Liver (tissue), 9 donors: ENCODE results near the gene BRWD1. TPM values are rescaled to one million over a fixed set of nuclear protein-coding genes. Genes with fewer than 3 reads are reported as not detected.

Source experiments
- DNase-seq: peaks from one replicate; pipeline ENCODE4 v3.0.0-alpha.2; 2017; ENCODE audit warnings: low spot score
- H3K27ac ChIP-seq, 2 donors: one replicate each; pipeline ENCODE4 v1.7.0; 2013; ENCODE audit warnings: inconsistent platforms in 2 of 2, low read length in 2 of 2, control low read depth in 1 of 2, low read depth in 1 of 2, mild to moderate bottlenecking in 1 of 2
- H3K27me3 ChIP-seq, 4 donors: one replicate each; pipeline versions ENCODE4 v1.6.1 to v1.7.0; 2013; ENCODE audit warnings: low read length in 3 of 4, inconsistent platforms in 1 of 4, mild to moderate bottlenecking in 1 of 4, moderate library complexity in 1 of 4; ENCODE audit not compliant: control insufficient read depth in 4 of 4, insufficient read depth in 4 of 4
- H3K36me3 ChIP-seq, 4 donors: one replicate each; pipeline versions ENCODE4 v1.6.1 to v1.7.0; 2013; ENCODE audit warnings: low read length in 3 of 4, mild to moderate bottlenecking in 3 of 4, low read depth in 1 of 4, moderate library complexity in 1 of 4; ENCODE audit not compliant: control insufficient read depth in 4 of 4, insufficient read depth in 3 of 4
- H3K4me1 ChIP-seq, 4 donors: one replicate each; pipeline versions ENCODE4 v1.6.1 to v1.7.0; 2013; ENCODE audit warnings: low read length in 3 of 4, mild to moderate bottlenecking in 3 of 4, moderate library complexity in 1 of 4; ENCODE audit not compliant: control insufficient read depth in 4 of 4, insufficient read depth in 4 of 4
- H3K4me3 ChIP-seq, 3 donors: one replicate each; pipeline versions ENCODE4 v1.6.1 to v1.7.0; 2013; ENCODE audit warnings: low read length in 3 of 3, control low read depth in 1 of 3, low read depth in 1 of 3, mild to moderate bottlenecking in 1 of 3
- H3K9ac ChIP-seq, 2 donors: one replicate each; pipeline ENCODE4 v1.7.0; 2013; ENCODE audit warnings: low read length in 2 of 2, mild to moderate bottlenecking in 2 of 2, moderate library complexity in 2 of 2, control low read depth in 1 of 2, low read depth in 1 of 2
- H3K9me3 ChIP-seq, 4 donors: one replicate each; pipeline versions ENCODE4 v1.6.1 to v1.7.0; 2013; ENCODE audit warnings: low read length in 3 of 4; ENCODE audit not compliant: control insufficient read depth in 4 of 4
- EGR1 ChIP-seq, 2 donors: IDR thresholded peaks; 2 replicates each; pipeline ENCODE4 v1.6.1; 2016 to 2018; ENCODE audit warnings: antibody characterized with exemption in 2 of 2, low read depth in 2 of 2
- FOXA2 ChIP-seq: IDR thresholded peaks from 2 replicates; pipeline ENCODE4 v1.6.1; 2016; ENCODE audit warnings: antibody characterized with exemption
- GABPA ChIP-seq, 2 donors: IDR thresholded peaks in 1 of 2; conservative IDR thresholded peaks in 1 of 2; 2 replicates each; pipeline ENCODE4 v1.6.1; 2016; ENCODE audit warnings: antibody characterized with exemption in 2 of 2, mild to moderate bottlenecking in 1 of 2, moderate library complexity in 1 of 2
- JUND ChIP-seq, 2 donors: IDR thresholded peaks; 2 replicates each; pipeline ENCODE4 v1.6.1; 2016; ENCODE audit warnings: antibody characterized with exemption in 2 of 2
- NR2F2 ChIP-seq: IDR thresholded peaks from 2 replicates; pipeline ENCODE4 v1.6.1; 2016; ENCODE audit warnings: antibody characterized with exemption
- RAD21 ChIP-seq, 2 donors: IDR thresholded peaks; 2 replicates each; pipeline ENCODE4 v1.6.1; 2016; ENCODE audit warnings: antibody characterized with exemption in 2 of 2, mild to moderate bottlenecking in 2 of 2
- RXRA ChIP-seq, 2 donors: IDR thresholded peaks; 2 replicates each; pipeline ENCODE4 v1.6.1; 2017 to 2018; ENCODE audit warnings: antibody characterized with exemption in 2 of 2, mild to moderate bottlenecking in 1 of 2
- SP1 ChIP-seq: IDR thresholded peaks from 2 replicates; pipeline ENCODE4 v1.6.1; 2018; ENCODE audit warnings: antibody characterized with exemption, mild to moderate bottlenecking
- TAF1 ChIP-seq: conservative IDR thresholded peaks from 2 replicates; pipeline ENCODE4 v1.6.1; 2016; ENCODE audit warnings: antibody characterized with exemption, mild to moderate bottlenecking
- YY1 ChIP-seq: IDR thresholded peaks from 2 replicates; pipeline ENCODE4 v1.6.1; 2016; ENCODE audit warnings: antibody characterized with exemption, mild to moderate bottlenecking
- WGBS: extraction: QIAGEN DNeasy Blood & Tissue Kit; methylation state at CpG from one replicate; pipeline ENCODE4 v1.1.7; 2013; 5-methylcytosine and 5-hydroxymethylcytosine counted together
- polyA plus RNA-seq, 2 donors: library from polyadenylated mRNA; stranded (reverse) in 1 of 2; unstranded in 1 of 2; fragments of 200-250 nt in 1 of 2; fragments of >200 nt in 1 of 2; fragmentation: Nextera tagmentation in 1 of 2; extraction: Ambion mirVana in 1 of 2; gene quantifications; one replicate each; pipeline versions ENCODE4 v1.2.1 to v1.2.3, GENCODE V29; 2013 to 2015
- total RNA-seq, 2 donors: library from RNA; depleted of rRNA; stranded (reverse); fragments of >200 nt; gene quantifications; one replicate each; pipeline ENCODE4 v1.2.3, GENCODE V29; 2014
- TF ChIP-seq, protein P1 (sequence below): IDR thresholded peaks from 2 replicates; pipeline ENCODE4 v1.6.1; 2016; ENCODE audit warnings: antibody characterized with exemption
- TF ChIP-seq, protein P2 (sequence below): fragments of 150-350 bp; IDR thresholded peaks from 2 replicates; pipeline ENCODE4 v1.5.1; 2017; ENCODE audit warnings: improper control_type of control experiment, low read depth, low read length; ENCODE audit not compliant: missing input control
- TF ChIP-seq, protein P3 (sequence below): IDR thresholded peaks from 2 replicates; pipeline ENCODE4 v1.6.1; 2016; ENCODE audit warnings: antibody characterized with exemption, mild to moderate bottlenecking
- TF ChIP-seq, protein P4 (sequence below): IDR thresholded peaks from 2 replicates; pipeline ENCODE4 v1.6.1; 2016; ENCODE audit warnings: antibody characterized with exemption
- TF ChIP-seq, protein P5 (sequence below): IDR thresholded peaks from 2 replicates; pipeline ENCODE4 v1.6.1; 2016; ENCODE audit warnings: antibody characterized with exemption
- donor health status: healthy.
- donor health status: healthy.
- donor health status: healthy.
- donor health status: healthy.
- donor health status: healthy.

BRWD1 gene
- total and polyA plus RNA-seq, 4 donors: 5.2 to 56.6 (median 20.9) TPM

DNA sequence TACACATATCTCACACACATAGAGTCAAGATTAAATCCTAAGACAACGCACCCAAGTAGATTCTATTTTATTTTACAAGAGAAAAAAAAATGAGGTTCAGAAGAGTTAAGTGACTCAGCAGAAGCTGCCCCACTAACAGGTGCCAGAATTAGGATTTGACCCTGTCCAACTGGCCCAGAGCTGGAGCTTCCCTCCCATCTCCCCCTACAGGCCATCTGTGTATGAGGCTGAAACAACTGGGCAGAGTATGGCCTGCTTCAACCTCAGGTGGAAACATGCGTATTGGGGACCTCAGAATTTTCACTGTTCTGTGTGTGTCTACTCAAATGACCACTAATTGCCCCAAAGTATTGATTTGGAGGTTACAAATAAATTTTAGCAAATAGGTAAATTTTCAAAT, 160.1 kb downstream of the BRWD1 start:
- Histone ChIP-seq H3K9ac (no peak overlapping the region), H3K9me3 (no peaks in the 10 kb centered on the region), H3K4me3 (no peak overlapping the region), H3K4me1 (no peaks in the 10 kb centered on the region), H3K27ac (no peak overlapping the region), H3K36me3 (no peaks in the 10 kb centered on the region), H3K27me3 (no peaks in the 10 kb centered on the region)
- TF ChIP-seq, protein P1, sequence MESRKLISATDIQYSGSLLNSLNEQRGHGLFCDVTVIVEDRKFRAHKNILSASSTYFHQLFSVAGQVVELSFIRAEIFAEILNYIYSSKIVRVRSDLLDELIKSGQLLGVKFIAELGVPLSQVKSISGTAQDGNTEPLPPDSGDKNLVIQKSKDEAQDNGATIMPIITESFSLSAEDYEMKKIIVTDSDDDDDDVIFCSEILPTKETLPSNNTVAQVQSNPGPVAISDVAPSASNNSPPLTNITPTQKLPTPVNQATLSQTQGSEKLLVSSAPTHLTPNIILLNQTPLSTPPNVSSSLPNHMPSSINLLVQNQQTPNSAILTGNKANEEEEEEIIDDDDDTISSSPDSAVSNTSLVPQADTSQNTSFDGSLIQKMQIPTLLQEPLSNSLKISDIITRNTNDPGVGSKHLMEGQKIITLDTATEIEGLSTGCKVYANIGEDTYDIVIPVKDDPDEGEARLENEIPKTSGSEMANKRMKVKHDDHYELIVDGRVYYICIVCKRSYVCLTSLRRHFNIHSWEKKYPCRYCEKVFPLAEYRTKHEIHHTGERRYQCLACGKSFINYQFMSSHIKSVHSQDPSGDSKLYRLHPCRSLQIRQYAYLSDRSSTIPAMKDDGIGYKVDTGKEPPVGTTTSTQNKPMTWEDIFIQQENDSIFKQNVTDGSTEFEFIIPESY: no peak
- peak; percentile 21 to 63 for TF ChIP-seq RAD21 (IDR thresholded peaks at IDR 0.05)
- TF ChIP-seq, protein P2, sequence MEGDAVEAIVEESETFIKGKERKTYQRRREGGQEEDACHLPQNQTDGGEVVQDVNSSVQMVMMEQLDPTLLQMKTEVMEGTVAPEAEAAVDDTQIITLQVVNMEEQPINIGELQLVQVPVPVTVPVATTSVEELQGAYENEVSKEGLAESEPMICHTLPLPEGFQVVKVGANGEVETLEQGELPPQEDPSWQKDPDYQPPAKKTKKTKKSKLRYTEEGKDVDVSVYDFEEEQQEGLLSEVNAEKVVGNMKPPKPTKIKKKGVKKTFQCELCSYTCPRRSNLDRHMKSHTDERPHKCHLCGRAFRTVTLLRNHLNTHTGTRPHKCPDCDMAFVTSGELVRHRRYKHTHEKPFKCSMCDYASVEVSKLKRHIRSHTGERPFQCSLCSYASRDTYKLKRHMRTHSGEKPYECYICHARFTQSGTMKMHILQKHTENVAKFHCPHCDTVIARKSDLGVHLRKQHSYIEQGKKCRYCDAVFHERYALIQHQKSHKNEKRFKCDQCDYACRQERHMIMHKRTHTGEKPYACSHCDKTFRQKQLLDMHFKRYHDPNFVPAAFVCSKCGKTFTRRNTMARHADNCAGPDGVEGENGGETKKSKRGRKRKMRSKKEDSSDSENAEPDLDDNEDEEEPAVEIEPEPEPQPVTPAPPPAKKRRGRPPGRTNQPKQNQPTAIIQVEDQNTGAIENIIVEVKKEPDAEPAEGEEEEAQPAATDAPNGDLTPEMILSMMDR: peak; percentile 36
- TF ChIP-seq SP1: no peak
- TF ChIP-seq, protein P3, sequence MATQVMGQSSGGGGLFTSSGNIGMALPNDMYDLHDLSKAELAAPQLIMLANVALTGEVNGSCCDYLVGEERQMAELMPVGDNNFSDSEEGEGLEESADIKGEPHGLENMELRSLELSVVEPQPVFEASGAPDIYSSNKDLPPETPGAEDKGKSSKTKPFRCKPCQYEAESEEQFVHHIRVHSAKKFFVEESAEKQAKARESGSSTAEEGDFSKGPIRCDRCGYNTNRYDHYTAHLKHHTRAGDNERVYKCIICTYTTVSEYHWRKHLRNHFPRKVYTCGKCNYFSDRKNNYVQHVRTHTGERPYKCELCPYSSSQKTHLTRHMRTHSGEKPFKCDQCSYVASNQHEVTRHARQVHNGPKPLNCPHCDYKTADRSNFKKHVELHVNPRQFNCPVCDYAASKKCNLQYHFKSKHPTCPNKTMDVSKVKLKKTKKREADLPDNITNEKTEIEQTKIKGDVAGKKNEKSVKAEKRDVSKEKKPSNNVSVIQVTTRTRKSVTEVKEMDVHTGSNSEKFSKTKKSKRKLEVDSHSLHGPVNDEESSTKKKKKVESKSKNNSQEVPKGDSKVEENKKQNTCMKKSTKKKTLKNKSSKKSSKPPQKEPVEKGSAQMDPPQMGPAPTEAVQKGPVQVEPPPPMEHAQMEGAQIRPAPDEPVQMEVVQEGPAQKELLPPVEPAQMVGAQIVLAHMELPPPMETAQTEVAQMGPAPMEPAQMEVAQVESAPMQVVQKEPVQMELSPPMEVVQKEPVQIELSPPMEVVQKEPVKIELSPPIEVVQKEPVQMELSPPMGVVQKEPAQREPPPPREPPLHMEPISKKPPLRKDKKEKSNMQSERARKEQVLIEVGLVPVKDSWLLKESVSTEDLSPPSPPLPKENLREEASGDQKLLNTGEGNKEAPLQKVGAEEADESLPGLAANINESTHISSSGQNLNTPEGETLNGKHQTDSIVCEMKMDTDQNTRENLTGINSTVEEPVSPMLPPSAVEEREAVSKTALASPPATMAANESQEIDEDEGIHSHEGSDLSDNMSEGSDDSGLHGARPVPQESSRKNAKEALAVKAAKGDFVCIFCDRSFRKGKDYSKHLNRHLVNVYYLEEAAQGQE: no peak
- no peak for TF ChIP-seq RXRA (IDR thresholded peaks at IDR 0.05)
- DNase-seq: no peak
- 98% methylated on average over 2 of the region's 2 CpGs for WGBS

DNA sequence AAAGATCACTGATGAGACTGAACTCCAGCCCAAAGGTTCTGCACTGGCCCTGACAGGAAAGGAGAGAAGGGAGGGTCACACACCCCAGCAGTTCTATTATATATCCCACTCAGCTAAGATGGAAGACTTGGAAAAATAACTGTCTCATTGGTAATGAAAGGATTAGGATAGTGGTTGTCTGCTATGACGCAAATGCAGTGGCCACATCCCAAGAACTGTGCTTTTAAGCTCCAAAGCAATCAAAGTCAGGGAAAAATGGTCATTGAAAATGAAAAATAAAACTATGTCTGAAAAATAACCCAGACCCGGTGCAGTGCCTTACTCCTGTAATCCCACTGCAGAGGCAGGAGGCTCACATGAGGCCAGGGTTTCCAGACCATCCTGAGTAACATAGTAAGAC, 161.2 kb downstream of the BRWD1 start:
- H3K36me3 ChIP-seq: no peaks in the 10 kb centered on the region
- H3K4me1 ChIP-seq: no peaks in the 10 kb centered on the region
- no peak overlapping the region for H3K4me3 ChIP-seq
- H3K9me3 ChIP-seq: no peaks in the 10 kb centered on the region
- no peaks in the 10 kb centered on the region for H3K27me3 ChIP-seq
- no peak for DNase-seq
- H3K9ac ChIP-seq: no peak overlapping the region
- no peak overlapping the region for H3K27ac ChIP-seq
- WGBS: 95% methylated on average over 2 of the region's 2 CpGs
- TF ChIP-seq, protein P2: no peak
- TF ChIP-seq NR2F2 (no peak), RAD21 (IDR thresholded peaks at IDR 0.05) (no peak), RXRA (IDR thresholded peaks at IDR 0.05) (no peak), FOXA2 (no peak), TAF1 (no peak), GABPA (IDR thresholded peaks at IDR 0.05 in 1 of 2, conservative IDR thresholded peaks at IDR 0.05 in 1 of 2) (no peak), SP1 (no peak), EGR1 (IDR thresholded peaks at IDR 0.05; ENCODE audit: low read depth in 2 of 2) (no peak), YY1 (no peak), JUND (IDR thresholded peaks at IDR 0.05) (no peak)
- TF ChIP-seq, protein P1: no peak
- TF ChIP-seq, protein P3: no peak
- TF ChIP-seq, protein P4, sequence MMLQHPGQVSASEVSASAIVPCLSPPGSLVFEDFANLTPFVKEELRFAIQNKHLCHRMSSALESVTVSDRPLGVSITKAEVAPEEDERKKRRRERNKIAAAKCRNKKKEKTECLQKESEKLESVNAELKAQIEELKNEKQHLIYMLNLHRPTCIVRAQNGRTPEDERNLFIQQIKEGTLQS: no peak
- TF ChIP-seq, protein P5, sequence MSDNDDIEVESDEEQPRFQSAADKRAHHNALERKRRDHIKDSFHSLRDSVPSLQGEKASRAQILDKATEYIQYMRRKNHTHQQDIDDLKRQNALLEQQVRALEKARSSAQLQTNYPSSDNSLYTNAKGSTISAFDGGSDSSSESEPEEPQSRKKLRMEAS: no peak
